Measurements from ENCODE around the gene RBMS3. TPM values are rescaled to one million over a fixed set of nuclear protein-coding genes. Genes with fewer than 3 reads are reported as not detected.

RBMS3 gene
- total and polyA plus RNA-seq, 2 of the 13 experiments (the other 11 are each of a cell fraction or from before 2014, with no cell fraction given) = not detected

- 0% methylated on average over 3 of the region's 3 CpGs for WGBS (ENCODE audit: low lambda C conversion rate)
- Histone ChIP-seq H3K9me3 (ENCODE audit: low read length) (no peaks in the 10 kb centered on the region), H3K4me2 (ENCODE audit: low read depth, low read length) (no peak overlapping the region), H3K4me1 (ENCODE audit: insufficient read depth, low read length) (no peaks in the 10 kb centered on the region), H3K9ac (ENCODE audit: insufficient read depth, low read depth, low read length) (no peak overlapping the region), H3K4me3 (replicated peaks in 1 of 3; ENCODE audit: insufficient read depth in 1 of 3, low read depth in 2 of 3, low read length in 3 of 3) (no peak overlapping the region), H3K27me3 (ENCODE audit: control insufficient read depth in 1 of 2, insufficient read depth in 2 of 2, low read length in 2 of 2) (no peaks in the 10 kb centered on the region; a peak in 1 of 5 replicates), H3K27ac (ENCODE audit: extremely low read length, insufficient read depth, low read length) (no peak overlapping the region), H2AFZ (ENCODE audit: low read length) (no peak overlapping the region), H3K79me2 (ENCODE audit: insufficient read depth, low read length) (no peaks in the 10 kb centered on the region), H3K36me3 (replicated peaks in 1 of 2; ENCODE audit: control insufficient read depth in 1 of 2, insufficient read depth in 2 of 2, low read length in 2 of 2) (no peaks in the 10 kb centered on the region), H4K20me1 (ENCODE audit: insufficient read depth, low read length) (no peaks in the 10 kb centered on the region)
- CTCF ChIA-PET (ENCODE audit: low intra/inter-chr PET ratio, low total read pairs) = no interaction called here
- no peak for ATAC-seq
- TF ChIP-seq KLF6 (CRISPR knock-in tag; IDR thresholded peaks at IDR 0.05) (no peak), ATF2 (CRISPR knock-in tag; IDR thresholded peaks at IDR 0.05) (no peak), FOXP4 (CRISPR knock-in tag; IDR thresholded peaks at IDR 0.05) (no peak), HNF4A (CRISPR knock-in tag; IDR thresholded peaks at IDR 0.05) (no peak), ZSCAN12 (CRISPR knock-in tag; IDR thresholded peaks at IDR 0.05) (no peak), MYNN (CRISPR knock-in tag; IDR thresholded peaks at IDR 0.05; ENCODE audit: low read depth) (no peak), TEAD2 (CRISPR knock-in tag; IDR thresholded peaks at IDR 0.05) (no peak), ZNF124 (CRISPR knock-in tag; IDR thresholded peaks at IDR 0.05) (no peak), NFATC3 (CRISPR knock-in tag; IDR thresholded peaks at IDR 0.05) (no peak), SCMH1 (CRISPR knock-in tag; IDR thresholded peaks at IDR 0.05; ENCODE audit: borderline replicate concordance) (no peak), MAFK (conservative IDR thresholded peaks at IDR 0.05 in 1 of 2, IDR thresholded peaks at IDR 0.05 in 1 of 2; ENCODE audit: low read length in 2 of 2) (no peak), ZBTB21 (CRISPR knock-in tag; IDR thresholded peaks at IDR 0.05) (no peak)
- in situ Hi-C loops (cut with HindIII; ENCODE audit: extremely low pct_ligation_motif_present, low pct_unique_long_range_greater_than_20kb) = no loop called here
- intact Hi-C loops (cut with micrococcal nuclease; ENCODE audit: unreplicated experiment) = no loop called here
- no peak for DNase-seq (ENCODE audit: low spot score)
- POLR2A ChIA-PET = no interaction called here
- FAIRE-seq = no peak
- no TSS peak for BruUV-seq (replicated peaks)
Observed at GRCh38 chr3:29345516-29346300, 64.8 kb downstream of the RBMS3 start.
